GM18867 (cell line): Measurements from ENCODE around the gene USP43.

Experiments
- ATAC-seq: cut with Tn5 transposase; IDR thresholded peaks from one replicate; pipeline ENCODE4 v1.9.1; 2021; ENCODE audit warnings: mild to moderate bottlenecking, moderate library complexity; ENCODE audit not compliant: unreplicated experiment

Gene USP43

DNA sequence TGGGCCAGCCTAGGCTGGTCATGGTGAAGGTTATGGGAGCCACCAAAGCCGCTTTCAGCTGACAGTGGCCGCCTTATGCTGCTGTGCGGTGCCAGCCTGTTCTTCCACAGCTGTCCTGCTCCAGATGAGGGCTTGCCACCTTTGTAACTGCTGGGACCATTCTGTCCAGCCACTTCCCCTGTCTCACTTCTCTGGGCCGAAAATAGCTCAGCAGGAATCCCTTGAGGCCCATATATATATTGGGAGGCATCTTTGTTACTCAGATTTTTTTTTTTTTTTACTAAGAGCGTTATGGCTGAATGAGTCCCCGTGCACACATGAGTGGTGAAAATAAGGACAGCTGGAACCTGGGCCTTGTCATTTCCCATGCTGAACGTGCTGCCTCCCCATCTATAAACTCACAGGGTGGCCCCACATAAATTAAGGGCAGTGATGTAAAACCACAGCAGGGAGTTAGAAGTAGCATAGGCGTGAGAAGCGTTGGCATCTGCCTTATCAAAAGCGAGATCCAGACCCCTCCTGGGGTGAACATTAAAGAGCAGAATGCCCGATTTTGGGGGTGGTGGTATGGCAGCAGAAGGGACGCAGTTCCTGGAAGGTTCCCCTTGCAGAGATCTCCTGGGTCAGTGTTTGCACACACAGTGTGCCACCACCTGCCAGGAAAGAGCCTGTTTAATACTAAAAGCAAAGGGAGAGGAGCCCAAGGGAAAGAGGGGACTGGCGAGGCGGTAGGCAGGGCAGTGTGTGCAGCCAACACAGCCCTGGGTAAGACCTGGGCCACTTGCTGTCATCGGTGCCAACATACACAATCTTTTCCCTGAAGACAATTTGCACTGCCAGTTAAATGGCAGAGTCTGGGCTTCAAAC is 57.8 kb downstream of the USP43 start:
- ATAC-seq = no peak

DNA sequence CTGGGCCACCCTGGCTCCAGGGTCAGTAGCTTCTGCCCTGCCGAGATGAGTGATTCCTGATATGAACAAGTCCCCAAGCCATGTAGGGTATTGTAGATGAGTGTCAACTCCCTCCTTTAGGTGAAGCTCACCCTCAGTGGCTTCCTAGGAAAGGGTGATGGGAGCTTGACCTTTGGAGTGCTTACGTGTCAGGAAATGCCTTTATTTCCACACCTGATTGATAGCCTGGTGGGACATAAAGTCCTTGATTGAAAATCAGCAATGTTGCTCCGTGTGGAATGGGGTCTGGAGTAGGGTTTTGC is 58.4 kb downstream of the USP43 start:
- no peak for ATAC-seq

DNA sequence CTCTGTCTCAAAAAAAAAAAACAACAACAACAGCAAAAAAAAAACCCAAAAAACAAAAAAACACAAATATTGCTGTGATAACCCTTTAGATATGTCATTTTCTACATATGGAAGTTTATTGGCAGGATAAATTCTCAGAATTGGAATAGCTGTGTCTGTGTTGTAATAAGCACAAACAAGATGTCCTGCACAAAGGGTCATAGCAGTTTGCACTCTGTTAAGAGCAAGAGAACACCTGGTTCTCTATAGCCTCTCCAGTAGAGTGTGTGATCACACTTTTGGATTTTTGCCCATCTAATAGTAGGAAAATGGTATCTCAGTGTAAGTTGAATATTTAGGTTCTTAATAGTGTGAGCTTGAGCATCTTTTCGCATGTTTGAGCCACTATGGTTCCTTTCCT is 60.4 kb downstream of the USP43 start:
- no peak for ATAC-seq

- no peak for ATAC-seq
Observed at GRCh38 chr17:9707948-9708347, 62.6 kb downstream of the USP43 start.

- ATAC-seq = no peak
Observed at GRCh38 chr17:9714801-9715200, 69.5 kb downstream of the USP43 start.

DNA sequence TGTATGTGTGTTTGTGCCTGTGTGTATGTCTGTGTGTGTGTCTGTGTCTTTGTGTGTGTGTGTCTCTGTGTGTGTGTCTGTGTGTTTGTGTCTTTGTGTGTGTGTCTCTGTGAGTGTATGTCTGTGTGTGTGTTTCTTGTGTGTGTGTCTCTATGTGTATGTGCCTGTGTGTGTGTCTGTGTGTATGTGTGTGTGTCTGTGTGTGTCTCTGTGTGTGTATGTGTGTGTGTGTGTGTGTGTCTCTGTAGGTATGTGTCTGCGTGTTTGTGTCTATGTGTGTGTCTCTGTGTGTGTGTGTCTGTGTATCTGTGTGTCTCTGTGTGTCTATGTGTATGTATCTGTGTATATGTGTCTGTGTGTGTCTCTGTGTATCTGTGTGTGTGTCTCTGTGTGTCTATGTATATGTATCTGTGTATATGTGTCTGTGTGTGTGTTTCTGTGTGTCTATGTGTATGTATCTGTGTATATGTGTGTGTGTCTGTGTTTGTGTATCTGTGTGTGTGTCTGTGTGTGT is 70.2 kb downstream of the USP43 start:
- no peak for ATAC-seq

GRCh38 chr17:9725575-9725974 is 80.3 kb downstream of the USP43 start:
- ATAC-seq = no peak

DNA sequence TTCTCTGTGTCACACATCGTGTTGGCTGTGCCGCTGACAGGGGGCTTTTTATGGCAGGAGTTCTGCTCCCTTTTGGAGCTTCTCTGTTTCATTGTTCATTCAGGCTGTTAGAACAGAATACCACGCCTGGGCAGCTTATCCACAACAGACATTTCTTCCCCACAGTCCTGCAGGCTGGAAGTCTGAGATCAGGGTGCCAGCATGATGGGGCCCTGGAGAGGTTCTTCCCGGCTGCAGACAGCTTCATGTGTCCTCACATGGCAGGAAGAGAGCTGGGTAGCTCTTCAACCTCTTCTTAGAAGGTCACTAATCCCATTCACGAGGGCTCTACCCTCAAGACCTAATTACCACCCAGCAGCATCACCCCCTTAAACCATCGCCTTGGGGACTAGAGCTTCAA is 81.0 kb downstream of the USP43 start:
- ATAC-seq = no peak

GRCh38 chr17:9728005-9728404 is 82.7 kb downstream of the USP43 start:
- ATAC-seq = no peak

GRCh38 chr17:9728564-9728963 is 83.2 kb downstream of the USP43 start:
- ATAC-seq = no peak

DNA sequence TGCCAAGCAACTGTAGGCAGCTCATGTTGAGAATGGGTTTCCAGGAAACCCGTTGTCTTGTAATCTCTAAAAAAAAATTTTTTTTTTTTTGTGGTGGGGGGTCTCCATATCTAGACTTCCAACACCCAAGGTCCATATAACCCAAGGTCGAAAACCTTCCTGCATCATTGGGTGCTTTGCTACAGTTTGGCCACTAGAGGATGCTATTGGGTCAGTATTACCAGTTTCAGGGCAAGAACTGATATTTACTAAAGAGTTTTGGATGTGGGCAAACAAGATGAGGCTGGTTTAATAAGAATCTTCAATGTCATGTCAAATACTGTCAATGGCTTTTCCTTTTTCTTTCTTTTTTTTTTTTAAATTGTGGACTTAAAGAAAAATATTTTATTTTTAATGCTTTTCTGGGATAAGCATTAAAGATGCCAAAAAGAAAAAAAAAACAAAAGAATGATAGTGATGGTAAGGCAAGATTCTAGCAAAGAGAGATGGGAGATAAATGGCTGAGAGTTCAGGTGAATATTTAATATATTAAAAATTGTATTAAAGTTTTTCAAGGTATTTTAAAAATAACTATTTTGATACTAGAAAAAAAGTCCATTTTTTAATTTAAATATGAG is 83.8 kb downstream of the USP43 start:
- no peak for ATAC-seq

- no peak for ATAC-seq
Observed at GRCh38 chr17:9729735-9730420, 84.6 kb downstream of the USP43 start.

DNA sequence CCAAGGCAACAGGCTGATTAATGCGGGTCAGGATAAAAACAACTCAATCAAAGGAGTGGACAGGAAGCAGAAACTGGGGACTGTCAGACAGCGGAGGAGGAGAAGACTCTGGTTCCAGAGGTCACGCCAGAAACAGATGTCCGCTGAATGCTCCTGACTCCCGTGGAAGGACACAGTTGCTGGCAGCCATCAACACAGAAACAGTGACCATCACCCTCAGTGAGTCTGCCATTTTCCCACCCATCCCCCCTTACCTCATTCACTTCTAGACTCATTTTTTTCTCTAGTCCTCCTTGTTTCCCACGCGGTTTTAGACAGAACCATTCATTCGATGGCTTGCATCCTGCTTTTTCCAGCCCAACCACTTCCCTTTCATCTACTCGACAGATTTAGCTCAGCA is 105.2 kb downstream of the USP43 start:
- ATAC-seq = no peak

DNA sequence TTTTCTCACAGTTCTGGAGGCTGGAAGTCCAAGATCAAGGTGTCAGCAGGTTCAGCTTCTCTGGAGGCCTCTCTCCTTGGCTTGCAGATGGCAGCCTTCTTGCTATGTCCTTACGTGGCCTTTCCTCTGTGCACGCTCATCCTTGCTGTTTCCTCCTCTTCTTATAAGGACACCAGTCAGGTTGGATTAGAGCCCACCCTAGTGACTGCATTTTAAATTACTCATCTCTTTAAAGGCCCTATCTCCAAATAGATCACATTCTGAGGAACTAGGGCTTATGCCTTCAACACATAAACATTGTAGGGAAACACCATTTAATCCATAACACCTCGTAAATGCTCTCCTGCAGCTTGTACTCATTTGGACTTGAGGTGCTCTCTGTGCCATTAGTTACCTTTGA is 109.8 kb downstream of the USP43 start:
- no peak for ATAC-seq

DNA sequence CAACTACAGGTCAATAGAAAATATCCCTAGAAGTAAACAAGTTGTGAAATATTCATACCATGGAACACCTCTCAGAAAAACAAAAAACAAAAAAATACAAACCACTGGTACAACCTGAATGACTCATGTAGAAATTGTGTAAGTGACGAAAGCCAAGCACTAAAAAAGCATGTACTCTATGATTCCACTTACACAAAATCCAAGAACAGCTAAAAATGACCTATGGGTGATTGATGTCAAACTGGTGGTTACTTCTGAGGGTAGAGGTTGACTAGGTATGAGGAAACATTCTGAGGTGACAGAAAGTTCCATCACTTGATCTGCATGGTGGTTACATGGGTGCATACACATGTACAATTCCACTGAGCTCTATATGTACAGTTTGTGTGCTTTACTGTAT is 114.9 kb downstream of the USP43 start:
- no peak for ATAC-seq

GRCh38 chr17:9763643-9764042 is 118.3 kb downstream of the USP43 start:
- no peak for ATAC-seq

DNA sequence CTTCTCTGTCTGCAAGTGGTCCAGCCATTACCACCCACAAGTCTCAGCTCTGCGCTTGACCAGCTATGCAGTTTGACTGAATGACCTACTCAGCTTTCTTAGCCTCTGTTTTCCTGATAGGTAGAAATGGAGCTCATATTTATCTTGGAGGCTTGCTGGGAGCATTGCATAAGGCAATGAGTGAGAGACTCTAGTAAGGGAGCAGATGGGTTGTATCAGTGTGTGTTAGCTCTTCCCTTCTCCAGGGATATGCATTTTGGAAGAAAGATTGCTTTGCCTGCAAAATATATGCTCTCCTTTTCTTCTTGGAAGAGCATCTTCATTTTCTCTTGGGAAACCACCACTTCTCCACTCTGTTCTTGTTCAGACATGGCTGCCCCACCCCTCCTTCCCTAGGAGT is 120.0 kb downstream of the USP43 start:
- ATAC-seq = no peak

- ATAC-seq = no peak
Observed at GRCh38 chr17:9766970-9767369, 121.7 kb downstream of the USP43 start.

DNA sequence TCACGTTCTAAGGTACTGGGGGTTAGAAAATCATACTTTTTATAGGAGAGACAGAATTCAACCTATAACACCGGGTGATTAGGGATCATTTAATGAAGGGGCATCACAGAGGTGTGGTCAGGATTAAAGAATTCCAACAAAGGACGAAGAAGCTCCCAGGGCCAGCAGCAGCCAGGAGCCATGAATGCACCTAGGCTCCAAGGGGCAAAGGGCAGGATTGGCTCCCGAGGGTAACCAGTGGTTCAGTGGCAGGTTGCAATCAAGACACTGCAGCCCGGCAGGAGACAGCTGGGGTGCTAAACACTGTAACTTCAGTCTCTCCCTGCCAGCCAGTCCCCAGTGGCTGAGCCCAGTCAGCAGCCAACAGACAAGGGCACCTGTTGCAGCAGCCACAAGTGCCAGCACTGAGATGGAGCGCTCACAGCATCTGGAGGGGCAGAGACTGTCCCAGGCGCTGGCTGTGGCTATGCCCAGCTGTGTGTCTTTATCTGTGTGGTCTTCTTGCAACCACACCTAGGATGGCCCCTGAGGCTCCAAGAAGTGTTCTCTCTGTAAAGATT is 122.2 kb downstream of the USP43 start:
- ATAC-seq = no peak

DNA sequence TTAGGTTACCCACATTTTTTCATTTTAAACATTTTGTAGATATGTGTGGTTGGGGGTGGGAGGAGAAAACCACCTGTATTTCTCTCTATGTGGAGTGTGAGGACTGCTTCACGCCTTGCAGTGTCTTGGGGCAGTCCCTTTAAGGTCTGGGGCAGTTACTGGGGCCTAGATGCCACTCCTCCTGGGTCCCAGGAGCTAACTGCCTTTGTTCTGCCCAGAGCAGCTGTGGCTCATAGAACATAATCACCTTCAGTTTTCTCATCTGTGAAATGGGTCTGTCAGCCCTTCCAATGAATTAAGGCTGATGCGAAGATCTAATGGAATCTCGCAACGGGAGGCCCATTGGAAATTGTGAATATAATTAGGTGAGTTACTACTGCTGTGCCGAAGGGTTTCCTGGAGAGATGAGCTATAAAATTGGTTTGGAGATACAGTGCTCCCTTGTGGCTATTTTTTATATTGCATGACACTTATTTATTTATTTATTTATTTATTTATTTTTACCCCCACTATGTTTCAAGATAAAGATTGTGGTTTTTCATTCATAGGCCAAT is 123.1 kb downstream of the USP43 start:
- no peak for ATAC-seq

GRCh38 chr17:9769036-9769695 is 123.8 kb downstream of the USP43 start:
- ATAC-seq = no peak
